SK-N-SH (cell line): ENCODE measurements around the gene HILPDA. TPM values are rescaled to one million over a fixed set of nuclear protein-coding genes. Genes with fewer than 3 reads are reported as not detected.

Experiments
- CTCF ChIA-PET: fragments of 300-600, 350-600 bp; formaldehyde crosslinking; extraction: SDS; loops from one replicate; lab custom pipeline; 2021; lab: Yijun Ruan, JAX
- POLR2A ChIA-PET: fragments of 350-600 bp; sonication (Branson Sonifier 250); formaldehyde crosslinking; extraction: SDS; loops from one replicate; lab custom pipeline; 2020; ENCODE audit warnings: antibody characterized with exemption, inconsistent platforms; lab: Yijun Ruan, JAX
- DNase-seq: peaks from one replicate; pipeline ENCODE4 v3.0.0; 2012
- H2AFZ ChIP-seq: fragments of 200-600 bp; sonication (generic); 2 replicates; pipeline ENCODE4 v1.8.1; 2016; ENCODE audit warnings: antibody characterized with exemption, mild to moderate bottlenecking, low read depth
- H3F3A ChIP-seq: fragments of 200-600 bp; sonication (generic); replicated peaks from 2 replicates; pipeline ENCODE3; 2016; ENCODE audit warnings: antibody characterized with exemption, mild to moderate bottlenecking; ENCODE audit not compliant: insufficient read depth
- H3K27ac ChIP-seq, 2 experiments: fragments of 200-500 bp in 1 of 2; fragments of 200-600 bp in 1 of 2; sonication (Bioruptor generic) in 1 of 2; sonication (generic), shearing (Covaris generic) in 1 of 2; 2 replicates each; pipeline versions ENCODE4 v1.5.1 to v1.6.1; 2014 to 2016; ENCODE audit warnings: low read depth in 2 of 2, inconsistent platforms in 1 of 2, low read length in 1 of 2, mild to moderate bottlenecking in 1 of 2, mixed read lengths in 1 of 2
- H3K27me3 ChIP-seq: fragments of 200-600 bp; sonication (generic), shearing (Covaris generic); 2 replicates; pipeline ENCODE4 v1.6.1; 2016; ENCODE audit warnings: mixed run types; ENCODE audit not compliant: insufficient read depth
- H3K36me3 ChIP-seq, 2 experiments: fragments of 200-500 bp in 1 of 2; fragments of 200-600 bp in 1 of 2; sonication (Bioruptor generic) in 1 of 2; sonication (generic) in 1 of 2; replicated peaks in 1 of 2; 2 replicates each; pipeline versions ENCODE3 to v1.5.1; 2014 to 2016; ENCODE audit warnings: low read length in 1 of 2, mild to moderate bottlenecking in 1 of 2; ENCODE audit not compliant: insufficient read depth in 2 of 2, control insufficient read depth in 1 of 2
- H3K4me1 ChIP-seq, 2 experiments: fragments of 200-500 bp in 1 of 2; fragments of 200-600 bp in 1 of 2; sonication (Bioruptor generic) in 1 of 2; sonication (generic), shearing (Covaris generic) in 1 of 2; 2 replicates each; pipeline versions ENCODE4 v1.5.1 to v1.6.1; 2014 to 2016; ENCODE audit warnings: low read depth in 1 of 2, low read length in 1 of 2, mixed run types in 1 of 2; ENCODE audit not compliant: insufficient read depth in 2 of 2, control insufficient read depth in 1 of 2
- H3K4me2 ChIP-seq: fragments of 200-600 bp; sonication (generic), shearing (Covaris generic); 2 replicates; pipeline ENCODE4 v1.6.1; 2017; ENCODE audit warnings: mixed run types
- H3K4me3 ChIP-seq, 2 experiments: fragments of 200-500 bp in 1 of 2; fragments of 200-600 bp in 1 of 2; sonication (Bioruptor generic) in 1 of 2; sonication (generic), shearing (Covaris generic) in 1 of 2; 2 replicates each; pipeline versions ENCODE4 v1.5.1 to v1.8.1; 2014 to 2016; ENCODE audit warnings: low read depth in 2 of 2, inconsistent platforms in 1 of 2, low read length in 1 of 2, mild to moderate bottlenecking in 1 of 2, mixed read lengths in 1 of 2, moderate library complexity in 1 of 2
- H3K79me2 ChIP-seq: fragments of 200-600 bp; sonication (generic); 2 replicates; pipeline ENCODE4 v1.8.1; 2017; ENCODE audit warnings: mild to moderate bottlenecking; ENCODE audit not compliant: insufficient read depth
- H3K9ac ChIP-seq: fragments of 200-600 bp; sonication (generic); 2 replicates; pipeline ENCODE4 v1.6.1; 2017; ENCODE audit warnings: mixed run types
- H3K9me2 ChIP-seq: fragments of 200-600 bp; sonication (generic); 2 replicates; pipeline ENCODE4 v1.6.1; 2017; ENCODE audit warnings: mixed run types
- H3K9me3 ChIP-seq: fragments of 200-600 bp; sonication (generic); 2 replicates; pipeline ENCODE4 v1.6.1; 2017; ENCODE audit warnings: mixed run types, mild to moderate bottlenecking, moderate library complexity
- H4K20me1 ChIP-seq: fragments of 200-600 bp; sonication (generic); 2 replicates; pipeline ENCODE4 v1.6.1; 2017; ENCODE audit warnings: mild to moderate bottlenecking, mixed run types; ENCODE audit not compliant: insufficient read depth
- EP300 ChIP-seq, 2 experiments: IDR thresholded peaks; 2 replicates each; pipeline versions ENCODE4 v1.4.0 to v1.6.1; 2012; ENCODE audit warnings: borderline replicate concordance in 1 of 2, low read depth in 1 of 2, low read length in 1 of 2
- EZH2phosphoT487 ChIP-seq: fragments of 200-600 bp; sonication (generic); IDR thresholded peaks from 2 replicates; pipeline ENCODE4 v1.6.1; 2017; ENCODE audit warnings: low read depth, mixed run types, mild to moderate bottlenecking, antibody characterized with exemption, moderate library complexity, borderline replicate concordance
- FOSL2 ChIP-seq: IDR thresholded peaks from 2 replicates; pipeline ENCODE4 v1.4.0; 2012; ENCODE audit warnings: low read depth, mild to moderate bottlenecking, moderate library complexity, borderline replicate concordance
- FOXJ3 ChIP-seq: sonication (generic); formaldehyde crosslinking; IDR thresholded peaks from 2 replicates; pipeline ENCODE4 v1.5.1; 2020; ENCODE audit warnings: mild to moderate bottlenecking, missing genetic modification reagents
- FOXM1 ChIP-seq: IDR thresholded peaks from 2 replicates; pipeline ENCODE4 v1.4.0; 2012; ENCODE audit warnings: low read depth, mild to moderate bottlenecking
- MEF2A ChIP-seq: IDR thresholded peaks from 2 replicates; pipeline ENCODE4 v1.4.0; 2012; ENCODE audit warnings: low read depth, borderline replicate concordance
- MXI1 ChIP-seq: IDR thresholded peaks from 2 replicates; pipeline ENCODE4 v1.6.1; 2012; ENCODE audit warnings: mild to moderate bottlenecking, low read depth, low read length, improper control_type of control experiment
- NRF1 ChIP-seq: IDR thresholded peaks from 2 replicates; pipeline ENCODE4 v1.6.1; 2012; ENCODE audit warnings: low read depth, mild to moderate bottlenecking, low read length
- POLR2AphosphoS5 ChIP-seq: IDR thresholded peaks from 2 replicates; pipeline ENCODE4 v1.6.1; 2012; ENCODE audit warnings: low read depth, low read length
- RAD21 ChIP-seq: IDR thresholded peaks from 2 replicates; pipeline ENCODE4 v1.6.1; 2012; ENCODE audit warnings: mild to moderate bottlenecking, low read length
- RCOR1 ChIP-seq: fragments of 150-350 bp; IDR thresholded peaks from 2 replicates; pipeline ENCODE4 v1.6.1; 2017; ENCODE audit warnings: antibody characterized with exemption, low read length
- RFX5 ChIP-seq: IDR thresholded peaks from 2 replicates; pipeline ENCODE4 v1.6.1; 2012; ENCODE audit warnings: mild to moderate bottlenecking, improper control_type of control experiment, low read length
- RXRA ChIP-seq: IDR thresholded peaks from 2 replicates; pipeline ENCODE4 v1.4.0; 2012; ENCODE audit warnings: low read depth, mild to moderate bottlenecking, borderline replicate concordance
- SMC3 ChIP-seq: IDR thresholded peaks from 2 replicates; pipeline ENCODE4 v1.6.1; 2012; ENCODE audit warnings: low read depth, low read length, improper control_type of control experiment
- YY1 ChIP-seq: IDR thresholded peaks from 2 replicates; pipeline ENCODE4 v1.4.0; 2012; ENCODE audit warnings: low read depth, mild to moderate bottlenecking
- WGBS: methylation state at CpG from one replicate; pipeline ENCODE4 v1.1.6; 2017; ENCODE audit warnings: low lambda C conversion rate; 5-methylcytosine and 5-hydroxymethylcytosine counted together
- polyA plus RNA-seq, 3 experiments: library from polyadenylated mRNA; depleted of rRNA; stranded (reverse); fragments of >200 nt; gene quantifications; 2 replicates each; pipeline ENCODE4 v1.2.3, GENCODE V29; 2012
- TF ChIP-seq, protein P1 (sequence below): fragments of 150-350 bp; IDR thresholded peaks from 2 replicates; pipeline ENCODE4 v1.6.1; 2017; ENCODE audit warnings: antibody characterized with exemption, low read length, low read depth, borderline replicate concordance
- TF ChIP-seq, protein P2 (sequence below): IDR thresholded peaks from 2 replicates; pipeline ENCODE4; 2012
- TF ChIP-seq, protein P3 (sequence below): IDR thresholded peaks from 2 replicates; pipeline ENCODE4 v1.4.0; 2012; ENCODE audit warnings: low read depth
- TF ChIP-seq, protein P4 (sequence below): IDR thresholded peaks from 2 replicates; pipeline ENCODE4 v1.4.0; 2012; ENCODE audit warnings: low read depth, borderline replicate concordance
- TF ChIP-seq, protein P5 (sequence below): fragments of 150-350 bp; IDR thresholded peaks from 2 replicates; pipeline ENCODE4 v1.6.1; 2016; ENCODE audit warnings: mild to moderate bottlenecking, low read depth, low read length
- TF ChIP-seq, protein P6 (sequence below): fragments of 200-600 bp; sonication (generic); IDR thresholded peaks from 2 replicates; pipeline ENCODE4 v1.6.1; 2017; ENCODE audit warnings: antibody characterized with exemption, mild to moderate bottlenecking, moderate library complexity

Gene HILPDA
- polyA plus RNA-seq, 1 of the 3 experiments (the other 2 are of a cell fraction), result 24.0 TPM

DNA sequence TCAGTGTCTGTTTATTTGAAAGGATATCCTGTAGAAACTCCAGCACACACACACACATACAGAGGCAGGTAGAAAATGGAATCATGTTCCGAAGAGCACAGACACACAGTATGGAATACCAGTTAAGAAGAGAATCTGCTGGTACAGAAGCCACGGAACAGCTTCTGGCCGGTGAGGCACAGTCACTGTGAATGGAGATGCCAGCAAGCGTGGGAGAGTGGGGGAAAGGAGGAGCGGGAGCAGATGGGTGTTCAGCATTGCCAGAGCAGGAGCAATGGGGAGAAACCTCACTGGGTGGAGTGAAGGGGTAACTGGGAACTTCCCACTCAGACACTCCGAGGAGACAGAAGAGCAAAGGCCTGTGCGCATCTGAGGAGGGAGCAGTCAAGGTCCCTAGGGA lies 36.4 kb upstream of the HILPDA start (continued):
- TF ChIP-seq, protein P1, sequence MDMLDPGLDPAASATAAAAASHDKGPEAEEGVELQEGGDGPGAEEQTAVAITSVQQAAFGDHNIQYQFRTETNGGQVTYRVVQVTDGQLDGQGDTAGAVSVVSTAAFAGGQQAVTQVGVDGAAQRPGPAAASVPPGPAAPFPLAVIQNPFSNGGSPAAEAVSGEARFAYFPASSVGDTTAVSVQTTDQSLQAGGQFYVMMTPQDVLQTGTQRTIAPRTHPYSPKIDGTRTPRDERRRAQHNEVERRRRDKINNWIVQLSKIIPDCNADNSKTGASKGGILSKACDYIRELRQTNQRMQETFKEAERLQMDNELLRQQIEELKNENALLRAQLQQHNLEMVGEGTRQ, result no peak
- TF ChIP-seq POLR2AphosphoS5 (no peak), RAD21 (no peak), RXRA (no peak)
- TF ChIP-seq, protein P2, sequence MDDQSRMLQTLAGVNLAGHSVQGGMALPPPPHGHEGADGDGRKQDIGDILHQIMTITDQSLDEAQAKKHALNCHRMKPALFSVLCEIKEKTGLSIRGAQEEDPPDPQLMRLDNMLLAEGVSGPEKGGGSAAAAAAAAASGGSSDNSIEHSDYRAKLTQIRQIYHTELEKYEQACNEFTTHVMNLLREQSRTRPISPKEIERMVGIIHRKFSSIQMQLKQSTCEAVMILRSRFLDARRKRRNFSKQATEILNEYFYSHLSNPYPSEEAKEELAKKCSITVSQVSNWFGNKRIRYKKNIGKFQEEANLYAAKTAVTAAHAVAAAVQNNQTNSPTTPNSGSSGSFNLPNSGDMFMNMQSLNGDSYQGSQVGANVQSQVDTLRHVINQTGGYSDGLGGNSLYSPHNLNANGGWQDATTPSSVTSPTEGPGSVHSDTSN, result no peak

DNA sequence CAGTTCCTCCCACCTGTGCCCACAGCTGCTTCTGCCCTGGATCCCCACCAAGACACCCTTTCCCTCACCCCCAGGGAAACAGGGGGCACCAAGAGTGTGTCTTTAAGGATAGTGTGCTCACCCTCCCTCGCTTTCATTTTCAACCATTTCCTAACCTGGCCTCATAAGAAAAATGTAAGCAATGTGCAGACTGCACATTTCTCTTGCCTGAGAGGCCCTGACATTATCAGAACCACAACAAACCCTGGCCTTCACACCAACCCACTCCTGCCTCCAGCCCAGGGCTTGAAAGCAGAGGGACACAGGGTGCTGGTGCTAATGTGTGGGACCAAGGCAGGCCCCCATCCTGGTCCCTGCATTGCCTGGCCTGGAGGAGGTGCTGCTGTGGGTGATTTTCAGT lies 34.9 kb upstream of the HILPDA start:
- WGBS, result 80% methylated on average over 1 of the region's 1 CpG
- H2AFZ ChIP-seq, result no peak overlapping the region
- CTCF ChIA-PET, result interaction anchor here (44.5 to 45.6 kb wide), 2 partner anchors 26 to 77 kb away, joined by 1786 to 1901 read pairs; partner anchors contain the start of genes IMPDH1 and RBM28

More for the DNA sequence above, 34.9 kb upstream of the HILPDA start:
- H3K36me3 ChIP-seq, result no peaks in the 10 kb centered on the region
- POLR2A ChIA-PET, result no interaction called here
- H3K9me2 ChIP-seq, result no peaks in the 10 kb centered on the region
- H3F3A ChIP-seq, result no peaks in the 10 kb centered on the region
- H3K4me1 ChIP-seq, result peaks cover 0 to 3% of the 10 kb centered on the region in 2 experiments; a peak in 1 of 4 replicates
- no peak for TF ChIP-seq EZH2phosphoT487
- TF ChIP-seq, protein P3, sequence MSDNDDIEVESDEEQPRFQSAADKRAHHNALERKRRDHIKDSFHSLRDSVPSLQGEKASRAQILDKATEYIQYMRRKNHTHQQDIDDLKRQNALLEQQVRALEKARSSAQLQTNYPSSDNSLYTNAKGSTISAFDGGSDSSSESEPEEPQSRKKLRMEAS, result no peak
- no peak for TF ChIP-seq MXI1
- no peak for TF ChIP-seq YY1
- no peak for TF ChIP-seq SMC3
- TF ChIP-seq FOXM1, result no peak
- TF ChIP-seq, protein P4, sequence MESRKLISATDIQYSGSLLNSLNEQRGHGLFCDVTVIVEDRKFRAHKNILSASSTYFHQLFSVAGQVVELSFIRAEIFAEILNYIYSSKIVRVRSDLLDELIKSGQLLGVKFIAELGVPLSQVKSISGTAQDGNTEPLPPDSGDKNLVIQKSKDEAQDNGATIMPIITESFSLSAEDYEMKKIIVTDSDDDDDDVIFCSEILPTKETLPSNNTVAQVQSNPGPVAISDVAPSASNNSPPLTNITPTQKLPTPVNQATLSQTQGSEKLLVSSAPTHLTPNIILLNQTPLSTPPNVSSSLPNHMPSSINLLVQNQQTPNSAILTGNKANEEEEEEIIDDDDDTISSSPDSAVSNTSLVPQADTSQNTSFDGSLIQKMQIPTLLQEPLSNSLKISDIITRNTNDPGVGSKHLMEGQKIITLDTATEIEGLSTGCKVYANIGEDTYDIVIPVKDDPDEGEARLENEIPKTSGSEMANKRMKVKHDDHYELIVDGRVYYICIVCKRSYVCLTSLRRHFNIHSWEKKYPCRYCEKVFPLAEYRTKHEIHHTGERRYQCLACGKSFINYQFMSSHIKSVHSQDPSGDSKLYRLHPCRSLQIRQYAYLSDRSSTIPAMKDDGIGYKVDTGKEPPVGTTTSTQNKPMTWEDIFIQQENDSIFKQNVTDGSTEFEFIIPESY, result no peak
- TF ChIP-seq POLR2AphosphoS5, result no peak
- no peak for TF ChIP-seq RCOR1
- TF ChIP-seq, protein P5, sequence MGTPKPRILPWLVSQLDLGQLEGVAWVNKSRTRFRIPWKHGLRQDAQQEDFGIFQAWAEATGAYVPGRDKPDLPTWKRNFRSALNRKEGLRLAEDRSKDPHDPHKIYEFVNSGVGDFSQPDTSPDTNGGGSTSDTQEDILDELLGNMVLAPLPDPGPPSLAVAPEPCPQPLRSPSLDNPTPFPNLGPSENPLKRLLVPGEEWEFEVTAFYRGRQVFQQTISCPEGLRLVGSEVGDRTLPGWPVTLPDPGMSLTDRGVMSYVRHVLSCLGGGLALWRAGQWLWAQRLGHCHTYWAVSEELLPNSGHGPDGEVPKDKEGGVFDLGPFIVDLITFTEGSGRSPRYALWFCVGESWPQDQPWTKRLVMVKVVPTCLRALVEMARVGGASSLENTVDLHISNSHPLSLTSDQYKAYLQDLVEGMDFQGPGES, result no peak
- no peak for TF ChIP-seq RFX5
- TF ChIP-seq EP300 (IDR thresholded peaks at IDR 0.05; ENCODE audit: borderline replicate concordance in 1 of 2, low read depth in 1 of 2, low read length in 1 of 2), result no peak
- TF ChIP-seq NRF1, result no peak
- TF ChIP-seq MEF2A, result no peak
- TF ChIP-seq, protein P1, result no peak
- TF ChIP-seq, protein P6, sequence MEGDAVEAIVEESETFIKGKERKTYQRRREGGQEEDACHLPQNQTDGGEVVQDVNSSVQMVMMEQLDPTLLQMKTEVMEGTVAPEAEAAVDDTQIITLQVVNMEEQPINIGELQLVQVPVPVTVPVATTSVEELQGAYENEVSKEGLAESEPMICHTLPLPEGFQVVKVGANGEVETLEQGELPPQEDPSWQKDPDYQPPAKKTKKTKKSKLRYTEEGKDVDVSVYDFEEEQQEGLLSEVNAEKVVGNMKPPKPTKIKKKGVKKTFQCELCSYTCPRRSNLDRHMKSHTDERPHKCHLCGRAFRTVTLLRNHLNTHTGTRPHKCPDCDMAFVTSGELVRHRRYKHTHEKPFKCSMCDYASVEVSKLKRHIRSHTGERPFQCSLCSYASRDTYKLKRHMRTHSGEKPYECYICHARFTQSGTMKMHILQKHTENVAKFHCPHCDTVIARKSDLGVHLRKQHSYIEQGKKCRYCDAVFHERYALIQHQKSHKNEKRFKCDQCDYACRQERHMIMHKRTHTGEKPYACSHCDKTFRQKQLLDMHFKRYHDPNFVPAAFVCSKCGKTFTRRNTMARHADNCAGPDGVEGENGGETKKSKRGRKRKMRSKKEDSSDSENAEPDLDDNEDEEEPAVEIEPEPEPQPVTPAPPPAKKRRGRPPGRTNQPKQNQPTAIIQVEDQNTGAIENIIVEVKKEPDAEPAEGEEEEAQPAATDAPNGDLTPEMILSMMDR, result no peak
- TF ChIP-seq FOXJ3 (CRISPR knock-in tag), result no peak
- TF ChIP-seq RAD21, result no peak
- no peak for TF ChIP-seq FOSL2
- no peak overlapping the region for H3K4me2 ChIP-seq
- no peaks in the 10 kb centered on the region for H4K20me1 ChIP-seq
- H3K9me3 ChIP-seq, result no peaks in the 10 kb centered on the region
- H3K27ac ChIP-seq, result no peak overlapping the region
- no peaks in the 10 kb centered on the region for H3K27me3 ChIP-seq
- H3K79me2 ChIP-seq, result no peaks in the 10 kb centered on the region
- no peak for DNase-seq
- no peak overlapping the region for H3K9ac ChIP-seq
- H3K4me3 ChIP-seq, result no peak overlapping the region
